Stomach (tissue), 9 donors: ENCODE measurements around the gene DBNL. TPM values are rescaled to one million over a fixed set of nuclear protein-coding genes. Genes with fewer than 3 reads are reported as not detected.

Experiments used
- DNase-seq, 2 donors: peaks; one replicate each; pipeline versions ENCODE4 v3.0.0 to v3.0.0-alpha.2; 2013 to 2019
- H3K27ac ChIP-seq, 5 donors: fragments of 200-600 bp in 4 of 5; sonication (generic) in 4 of 5; one replicate each; pipeline ENCODE4 v1.5.1; 2013 to 2019; ENCODE audit warnings: mild to moderate bottlenecking in 1 of 5, moderate library complexity in 1 of 5
- H3K27me3 ChIP-seq, 3 donors: fragments of 200-600 bp; sonication (generic); one replicate each; pipeline ENCODE4 v1.5.1; 2017 to 2019; ENCODE audit warnings: mixed run types in 1 of 3
- H3K36me3 ChIP-seq, 4 donors: fragments of 200-600 bp; sonication (generic); 1 replicate in 3 of 4; 2 replicates in 1 of 4; pipeline ENCODE4 v1.5.1; 2016 to 2019
- H3K4me1 ChIP-seq, 4 donors: fragments of 200-600 bp; sonication (generic); one replicate each; pipeline ENCODE4 v1.5.1; 2016 to 2019
- H3K4me3 ChIP-seq, 4 donors: fragments of 200-600 bp; sonication (generic) in 3 of 4; one replicate each; pipeline ENCODE4 v1.5.1; 2016 to 2019; ENCODE audit warnings: mild to moderate bottlenecking in 1 of 4
- H3K9me3 ChIP-seq, 4 donors: fragments of 200-600 bp; sonication (generic); one replicate each; pipeline ENCODE4 v1.5.1; 2016 to 2019
- CTCF ChIP-seq, 7 experiments: fragments of 450-650 bp in 4 of 7; fragments of 200-600 bp in 3 of 7; sonication (generic) in 3 of 7; IDR thresholded peaks; one replicate each; pipeline ENCODE4 v1.5.1; 2016 to 2019; ENCODE audit warnings: antibody characterized with exemption in 7 of 7, control low read depth in 2 of 7, mild to moderate bottlenecking in 1 of 7
- EP300 ChIP-seq: sonication (generic); formaldehyde crosslinking; IDR thresholded peaks from one replicate; pipeline ENCODE4 v1.6.1; 2017; ENCODE audit warnings: antibody characterized with exemption
- POLR2A ChIP-seq, 4 donors: fragments of 450-650 bp; IDR thresholded peaks; one replicate each; pipeline ENCODE4 v1.6.1; 2016; ENCODE audit warnings: antibody characterized with exemption in 4 of 4, control low read depth in 2 of 4, mild to moderate bottlenecking in 1 of 4, moderate library complexity in 1 of 4
- POLR2AphosphoS5 ChIP-seq, 3 donors: sonication (generic); formaldehyde crosslinking; IDR thresholded peaks; one replicate each; pipeline ENCODE4 v1.6.1; 2016; ENCODE audit warnings: antibody characterized with exemption in 3 of 3
- WGBS, 5 donors: extraction: QIAGEN DNeasy Blood & Tissue Kit in 3 of 5; methylation state at CpG; one replicate each; pipeline versions ENCODE4 v1.1.5 to v1.1.7; 2013 to 2018; 5-methylcytosine and 5-hydroxymethylcytosine counted together
- intact Hi-C: fragments of 100-400 bp; cut with DNase I; formaldehyde crosslinking; loops from one replicate; pipeline ENCODE4 v1.15.1; 2023; ENCODE audit warnings: low total_unique reads
- polyA plus RNA-seq, 3 donors: library from polyadenylated mRNA; stranded (reverse); fragments of 200-250 nt; gene quantifications; one replicate each; pipeline ENCODE4 v1.2.3, GENCODE V29; 2013
- total RNA-seq, 5 donors: library from RNA; depleted of rRNA; stranded (reverse); fragments of >200 nt; gene quantifications; one replicate each; pipeline versions ENCODE4 v1.1.0 to v1.2.3, GENCODE V29; 2014 to 2016
- donor health status: healthy with polysubstance abuse.
- donor health status: Bipolar disorder and iron deficiency.
- donor health status: healthy.

The DBNL gene
- total and polyA plus RNA-seq, 8 donors: 27.4 to 154 (median 78.0) TPM

- peaks cover 5 to 56% (median 35%) of the 10 kb centered on the region in 4 donors for H3K4me1 ChIP-seq
- peak overlapping the region; percentile 46 to 61 (median 54) for H3K4me3 ChIP-seq
- intact Hi-C loops: no loop called here
- peak overlapping the region in 4 of 5 donors; percentile 84 to 93 (median 90) for H3K27ac ChIP-seq
- TF ChIP-seq EP300 (no peak), CTCF (IDR thresholded peaks at IDR 0.05) (no peak), POLR2A (IDR thresholded peaks at IDR 0.05) (no peak), POLR2AphosphoS5 (IDR thresholded peaks at IDR 0.05) (no peak)
- peaks cover 0 to 42% (median 37%) of the 10 kb centered on the region in 4 donors for H3K36me3 ChIP-seq
- no peak for DNase-seq
- 58 to 86% (median 62%) methylated on average over 2 of the region's 2 CpGs for WGBS, 5 donors
- H3K27me3 ChIP-seq: peaks cover 0 to 41% (median 28%) of the 10 kb centered on the region in 3 donors
- no peaks in the 10 kb centered on the region for H3K9me3 ChIP-seq
These were observed 61.3 kb downstream of the DBNL start for GRCh38 chr7:44105832-44106231.

- Histone ChIP-seq H3K27ac (peak overlapping the region in 4 of 5 donors; percentile 84 to 93 (median 90)), H3K27me3 (peaks cover 0 to 41% (median 28%) of the 10 kb centered on the region in 3 donors), H3K4me1 (peaks cover 5 to 56% (median 35%) of the 10 kb centered on the region in 4 donors), H3K9me3 (no peaks in the 10 kb centered on the region), H3K36me3 (peaks cover 0 to 48% (median 44%) of the 10 kb centered on the region in 4 donors), H3K4me3 (peak overlapping the region; percentile 46 to 61 (median 54))
- intact Hi-C loops: no loop called here
- DNase-seq: no peak
- TF ChIP-seq CTCF (IDR thresholded peaks at IDR 0.05) (no peak), EP300 (no peak), POLR2AphosphoS5 (IDR thresholded peaks at IDR 0.05) (no peak), POLR2A (IDR thresholded peaks at IDR 0.05) (no peak)
- 78 to 89% (median 86%) methylated on average over 9 to 10 of the region's 10 CpGs for WGBS, 5 donors
These were observed 62.0 kb downstream of the DBNL start for GRCh38 chr7:44106311-44107065.

- H3K36me3 ChIP-seq: peaks cover 0 to 57% (median 52%) of the 10 kb centered on the region in 4 donors
- H3K4me1 ChIP-seq: peaks cover 5 to 64% (median 35%) of the 10 kb centered on the region in 4 donors
- intact Hi-C loops: no loop called here
- TF ChIP-seq POLR2A (IDR thresholded peaks at IDR 0.05): no peak
- 73 to 89% (median 87%) methylated on average over 4 to 18 of the region's 18 CpGs for WGBS, 5 donors
- peak overlapping the region in 4 of 5 donors; percentile 84 to 93 (median 90) for H3K27ac ChIP-seq
- peak overlapping the region in 2 of 4 donors; percentile 46 to 61 for H3K4me3 ChIP-seq
- H3K9me3 ChIP-seq: no peaks in the 10 kb centered on the region
- no peak for DNase-seq
- H3K27me3 ChIP-seq: peaks cover 0 to 41% (median 28%) of the 10 kb centered on the region in 3 donors
These were observed 62.8 kb downstream of the DBNL start for GRCh38 chr7:44107116-44107960.

GRCh38 chr7:44107961-44108767 lies 63.7 kb downstream of the DBNL start:
- TF ChIP-seq POLR2A (IDR thresholded peaks at IDR 0.05): no peak
- no peak for TF ChIP-seq POLR2AphosphoS5 (IDR thresholded peaks at IDR 0.05)
- TF ChIP-seq CTCF (IDR thresholded peaks at IDR 0.05): no peak

More at GRCh38 chr7:44107961-44108767, 63.7 kb downstream of the DBNL start:
- peak overlapping the region in 3 of 5 donors; percentile 88 to 93 (median 92) for H3K27ac ChIP-seq
- no peak for DNase-seq
- intact Hi-C loops: no loop called here
- no peaks in the 10 kb centered on the region for H3K9me3 ChIP-seq
- no peak overlapping the region for H3K4me3 ChIP-seq
- peaks cover 5 to 64% (median 35%) of the 10 kb centered on the region in 4 donors for H3K4me1 ChIP-seq
- H3K36me3 ChIP-seq: peaks cover 0 to 65% (median 59%) of the 10 kb centered on the region in 4 donors
- peaks cover 0 to 36% (median 23%) of the 10 kb centered on the region in 3 donors for H3K27me3 ChIP-seq
- WGBS, 5 donors: 83 to 92% (median 84%) methylated on average over 19 to 21 of the region's 21 CpGs
